HG02938 (cell line): Measurements from ENCODE around the gene PANX1.
A peak's percentile ranks its signal among the peaks of the same experiment; 100 is the strongest.

Experiments used
- ATAC-seq: cut with Tn5 transposase; IDR thresholded peaks from one replicate; pipeline ENCODE4 v1.9.1; 2021; ENCODE audit warnings: mild to moderate bottlenecking, moderate library complexity; ENCODE audit not compliant: unreplicated experiment

PANX1 gene

GRCh38 chr11:94183251-94183885 is 54.7 kb downstream of the PANX1 start:
- peak; percentile 4 for ATAC-seq

GRCh38 chr11:94183886-94184264 is 55.2 kb downstream of the PANX1 start:
- peak; percentile 80 for ATAC-seq

GRCh38 chr11:94184362-94184761 is 55.7 kb downstream of the PANX1 start:
- no peak for ATAC-seq

GRCh38 chr11:94184846-94185245 is 56.2 kb downstream of the PANX1 start:
- ATAC-seq, result no peak

- ATAC-seq, result no peak
Measured at GRCh38 chr11:94185416-94186084, 56.9 kb downstream of the PANX1 start.

- ATAC-seq, result no peak
Measured at GRCh38 chr11:94186342-94187203, 57.9 kb downstream of the PANX1 start.

- ATAC-seq, result no peak
Measured at GRCh38 chr11:94193288-94193687, 64.6 kb downstream of the PANX1 start.

GRCh38 chr11:94194712-94195111 is 66.1 kb downstream of the PANX1 start:
- no peak for ATAC-seq

GRCh38 chr11:94196363-94196762 is 67.7 kb downstream of the PANX1 start:
- ATAC-seq, result no peak

- ATAC-seq, result no peak
Measured at GRCh38 chr11:94198718-94199117, 70.1 kb downstream of the PANX1 start.

GRCh38 chr11:94199136-94200130 is 70.8 kb downstream of the PANX1 start:
- no peak for ATAC-seq

- ATAC-seq, result no peak
Measured at GRCh38 chr11:94201004-94201465, 72.4 kb downstream of the PANX1 start.

GRCh38 chr11:94203070-94203469 is 74.4 kb downstream of the PANX1 start:
- no peak for ATAC-seq

GRCh38 chr11:94211261-94211830 is 82.7 kb downstream of the PANX1 start:
- no peak for ATAC-seq

- no peak for ATAC-seq
Measured at GRCh38 chr11:94212898-94213297, 84.3 kb downstream of the PANX1 start.

GRCh38 chr11:94217705-94218104 is 89.1 kb downstream of the PANX1 start:
- no peak for ATAC-seq

- no peak for ATAC-seq
Measured at GRCh38 chr11:94218372-94218771, 89.7 kb downstream of the PANX1 start.

GRCh38 chr11:94219771-94220170 is 91.1 kb downstream of the PANX1 start:
- no peak for ATAC-seq

GRCh38 chr11:94224078-94224477 is 95.4 kb downstream of the PANX1 start:
- ATAC-seq, result no peak
